ENCODE measurements around the gene MFAP4. TPM values are rescaled to one million over a fixed set of nuclear protein-coding genes. Genes with fewer than 3 reads are reported as not detected.
A peak's percentile ranks its signal among the peaks of the same experiment; 100 is the strongest.

Gene MFAP4
- total and polyA plus RNA-seq, 12 donors, result 7.2 to 84.5 (median 31.9) TPM

DNA sequence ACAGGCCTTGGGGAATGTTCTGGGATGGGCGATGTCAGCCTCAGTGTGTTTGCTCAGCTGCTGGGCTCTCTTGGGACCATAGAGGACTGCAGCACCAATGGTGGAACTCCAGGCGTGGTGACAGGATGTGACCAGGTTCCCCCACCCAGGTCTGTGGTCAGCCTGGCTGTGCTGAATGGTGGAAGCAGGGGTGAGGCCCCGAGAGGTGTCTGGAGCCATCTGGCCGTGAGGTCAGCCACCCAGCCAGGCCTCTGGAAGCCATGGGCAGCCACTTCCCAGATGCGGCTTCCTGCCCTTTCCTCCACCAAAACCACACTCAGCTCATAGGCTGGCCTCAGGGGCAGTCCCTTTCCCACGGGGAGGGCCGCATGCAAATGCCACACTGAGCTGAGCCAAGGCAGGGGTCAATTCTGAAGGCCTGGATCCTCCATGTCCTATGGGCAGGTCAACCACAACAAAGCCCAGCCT, 16.5 kb downstream of the MFAP4 start:
- no peak overlapping the region for H3K4me3 ChIP-seq
- H3K27ac ChIP-seq, result peak overlapping the region in 1 of 5 donors; percentile 68
- DNase-seq, result peak in 4 of 7 donors; percentile 15 to 63 (median 38)
- no peaks in the 10 kb centered on the region for H3K36me3 ChIP-seq (replicated peaks in 1 of 2)
- no peaks in the 10 kb centered on the region for H3K27me3 ChIP-seq
- TF ChIP-seq, protein P1, sequence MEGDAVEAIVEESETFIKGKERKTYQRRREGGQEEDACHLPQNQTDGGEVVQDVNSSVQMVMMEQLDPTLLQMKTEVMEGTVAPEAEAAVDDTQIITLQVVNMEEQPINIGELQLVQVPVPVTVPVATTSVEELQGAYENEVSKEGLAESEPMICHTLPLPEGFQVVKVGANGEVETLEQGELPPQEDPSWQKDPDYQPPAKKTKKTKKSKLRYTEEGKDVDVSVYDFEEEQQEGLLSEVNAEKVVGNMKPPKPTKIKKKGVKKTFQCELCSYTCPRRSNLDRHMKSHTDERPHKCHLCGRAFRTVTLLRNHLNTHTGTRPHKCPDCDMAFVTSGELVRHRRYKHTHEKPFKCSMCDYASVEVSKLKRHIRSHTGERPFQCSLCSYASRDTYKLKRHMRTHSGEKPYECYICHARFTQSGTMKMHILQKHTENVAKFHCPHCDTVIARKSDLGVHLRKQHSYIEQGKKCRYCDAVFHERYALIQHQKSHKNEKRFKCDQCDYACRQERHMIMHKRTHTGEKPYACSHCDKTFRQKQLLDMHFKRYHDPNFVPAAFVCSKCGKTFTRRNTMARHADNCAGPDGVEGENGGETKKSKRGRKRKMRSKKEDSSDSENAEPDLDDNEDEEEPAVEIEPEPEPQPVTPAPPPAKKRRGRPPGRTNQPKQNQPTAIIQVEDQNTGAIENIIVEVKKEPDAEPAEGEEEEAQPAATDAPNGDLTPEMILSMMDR (IDR thresholded peaks at IDR 0.05), result no peak
- no peak for TF ChIP-seq POLR2A (IDR thresholded peaks at IDR 0.05)
- H3K4me1 ChIP-seq (replicated peaks in 1 of 2), result peaks cover 0 to 15% of the 10 kb centered on the region in 2 donors
- 67 to 76% (median 72%) methylated on average over 4 to 7 of the region's 7 CpGs for WGBS, 4 donors
- H3K9me3 ChIP-seq (replicated peaks in 1 of 3), result no peaks in the 10 kb centered on the region
- intact Hi-C loops (cut with DNase I), result no loop called here

DNA sequence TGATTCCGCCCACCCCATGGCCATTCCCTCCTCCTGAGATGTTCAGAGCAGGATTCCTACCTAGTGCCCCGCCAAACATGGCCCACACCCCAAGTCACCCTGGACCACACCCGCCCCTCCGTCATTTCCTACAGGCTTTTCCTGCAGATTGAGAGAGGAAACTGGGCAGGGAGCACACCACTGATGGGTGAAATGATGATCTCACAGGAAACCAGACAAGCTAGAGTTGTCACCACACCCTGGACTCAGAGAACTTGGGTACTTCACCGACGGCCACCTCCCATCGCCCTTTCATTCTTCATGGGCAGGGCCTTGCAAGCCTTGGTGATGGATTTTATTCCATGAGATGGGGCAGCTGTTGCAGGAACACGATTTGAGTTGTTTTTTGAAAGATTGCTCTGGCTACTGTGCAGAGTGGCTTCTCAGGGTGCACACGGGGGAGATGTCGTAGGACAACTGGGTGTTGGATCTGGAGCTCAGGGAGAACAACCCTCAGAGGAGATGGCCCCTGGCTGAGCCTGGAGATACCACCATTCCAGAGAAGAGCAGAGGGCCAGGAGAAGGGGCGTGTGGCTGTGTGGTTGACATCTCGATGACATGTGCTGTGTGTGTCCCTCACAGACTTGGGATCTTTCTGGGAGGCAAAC, 17.0 kb downstream of the MFAP4 start:
- peak in 4 of 7 donors; percentile 15 to 58 (median 36) for DNase-seq
- no peaks in the 10 kb centered on the region for H3K27me3 ChIP-seq
- intact Hi-C loops (cut with DNase I), result loop anchor here (10.0 kb wide), 2 partner anchors 135 to 395 kb away; no protein-coding TSS in a partner anchor
- no peaks in the 10 kb centered on the region for H3K9me3 ChIP-seq (replicated peaks in 1 of 3)
- TF ChIP-seq, protein P1 (IDR thresholded peaks at IDR 0.05), result no peak
- no peak for TF ChIP-seq POLR2A (IDR thresholded peaks at IDR 0.05)
- no peak overlapping the region for H3K4me3 ChIP-seq
- no peaks in the 10 kb centered on the region for H3K36me3 ChIP-seq (replicated peaks in 1 of 2)
- peak overlapping the region in 1 of 5 donors; percentile 68 for H3K27ac ChIP-seq
- H3K4me1 ChIP-seq (replicated peaks in 1 of 2), result peaks cover 0 to 18% of the 10 kb centered on the region in 2 donors
- 67 to 78% (median 73%) methylated on average over 12 of the region's 12 CpGs for WGBS, 4 donors

DNA sequence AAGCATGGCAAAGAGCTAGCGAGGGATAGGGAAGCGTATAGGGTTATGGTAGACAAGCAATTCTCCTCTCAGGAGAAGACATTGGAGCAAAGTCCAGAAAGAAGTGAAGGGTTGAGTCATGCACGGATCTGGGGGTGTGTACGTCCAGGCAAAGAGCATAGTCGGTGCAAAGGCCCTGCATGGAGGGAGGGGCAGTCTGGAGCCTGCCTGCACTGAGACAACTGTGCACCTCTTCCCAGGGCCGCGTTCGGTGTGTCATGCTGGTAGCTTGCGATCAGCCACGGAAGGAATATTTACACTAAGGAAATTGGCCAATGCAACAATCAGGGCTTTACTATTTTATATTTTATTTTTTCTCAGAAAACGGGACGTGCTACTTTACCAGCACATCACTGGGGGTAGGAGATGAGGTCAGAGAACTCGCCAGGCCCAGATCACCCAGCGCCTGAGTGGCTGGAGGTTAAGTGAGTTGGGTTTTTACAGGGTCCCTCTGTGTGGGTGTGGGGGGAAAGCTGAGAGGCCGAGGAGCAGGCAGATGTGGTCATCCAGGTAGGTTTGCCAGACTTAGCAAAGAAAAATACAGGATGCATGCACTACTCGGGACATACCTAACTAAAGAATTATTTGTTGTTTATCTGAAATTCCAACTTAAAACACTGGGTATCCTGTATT, 17.7 kb downstream of the MFAP4 start:
- Histone ChIP-seq H3K9me3 (replicated peaks in 1 of 3) (no peaks in the 10 kb centered on the region), H3K27ac (peak overlapping the region in 1 of 5 donors; percentile 68), H3K27me3 (no peaks in the 10 kb centered on the region), H3K4me3 (no peak overlapping the region), H3K36me3 (replicated peaks in 1 of 2) (no peaks in the 10 kb centered on the region), H3K4me1 (replicated peaks in 1 of 2) (peaks cover 0 to 22% of the 10 kb centered on the region in 2 donors)
- intact Hi-C loops (cut with DNase I), result loop anchor here (10.0 kb wide), 2 partner anchors 136 to 396 kb away; no protein-coding TSS in a partner anchor
- peak in 1 of 7 donors; percentile 8 for DNase-seq
- WGBS, 4 donors, result 92 to 93% (median 93%) methylated on average over 16 of the region's 16 CpGs
- TF ChIP-seq, protein P1 (IDR thresholded peaks at IDR 0.05), result no peak
- TF ChIP-seq POLR2A (IDR thresholded peaks at IDR 0.05), result no peak

DNA sequence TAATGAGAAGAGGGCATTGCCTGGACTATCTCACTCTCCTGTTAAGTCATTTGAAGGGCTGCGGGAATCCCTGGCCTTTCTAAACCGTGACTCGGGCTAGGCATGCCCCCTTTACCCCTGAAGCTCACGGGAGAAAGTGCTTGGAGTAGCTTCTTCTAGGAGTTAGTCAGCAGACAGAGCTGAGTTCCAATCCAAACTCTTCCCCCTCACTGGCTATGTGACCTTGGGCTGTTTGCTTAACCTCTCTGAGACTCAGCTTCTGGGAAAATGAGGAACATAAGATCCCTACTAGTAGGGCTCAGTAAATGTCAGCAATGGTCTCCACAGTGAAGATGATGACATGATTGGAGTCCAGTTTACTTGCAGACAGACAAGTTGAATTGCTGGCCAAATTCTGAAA, 18.8 kb downstream of the MFAP4 start:
- no peaks in the 10 kb centered on the region for H3K9me3 ChIP-seq (replicated peaks in 1 of 3)
- intact Hi-C loops (cut with DNase I), result loop anchor here (10.0 kb wide), 2 partner anchors 137 to 397 kb away; no protein-coding TSS in a partner anchor
- H3K4me1 ChIP-seq (replicated peaks in 1 of 2), result peaks cover 2 to 25% of the 10 kb centered on the region in 2 donors
- DNase-seq, result peak in 1 of 7 donors; percentile 17
- WGBS, 4 donors, result 64 to 83% (median 65%) methylated on average over 3 to 4 of the region's 4 CpGs
- no peak overlapping the region for H3K4me3 ChIP-seq
- no peaks in the 10 kb centered on the region for H3K27me3 ChIP-seq
- no peaks in the 10 kb centered on the region for H3K36me3 ChIP-seq (replicated peaks in 1 of 2)
- TF ChIP-seq, protein P1 (IDR thresholded peaks at IDR 0.05), result no peak
- TF ChIP-seq POLR2A (IDR thresholded peaks at IDR 0.05), result no peak
- H3K27ac ChIP-seq, result peak overlapping the region in 2 of 5 donors; percentile 39 to 42
